ENCODE data around the gene ANKEF1. TPM values are rescaled to one million over a fixed set of nuclear protein-coding genes. Genes with fewer than 3 reads are reported as not detected.

Gene ANKEF1
- total and polyA plus RNA-seq, 10 of the 15 experiments (the other 5 are each of a cell fraction or from before 2014, with no cell fraction given), result 0.04 to 3.0 (median 0.89) TPM

DNA sequence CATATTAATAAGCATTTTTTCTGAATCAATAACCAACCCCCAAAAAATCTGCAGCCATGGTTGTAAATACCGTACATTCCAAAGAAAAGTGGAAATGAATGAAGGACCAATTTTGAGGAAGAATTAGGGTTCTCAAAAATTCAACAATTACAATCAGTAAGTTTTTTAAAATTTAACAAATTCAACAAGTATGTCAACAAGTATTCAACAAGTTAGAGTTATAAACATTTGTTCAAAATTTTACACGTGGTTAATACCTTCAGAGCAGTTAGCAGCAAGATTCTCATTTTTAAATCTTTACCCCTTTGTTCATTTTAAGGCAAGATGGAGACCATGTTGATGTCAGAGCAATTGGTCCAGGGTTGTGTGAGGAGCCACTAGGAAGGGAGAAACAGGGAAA, 27.6 kb upstream of the ANKEF1 start:
- ChIA-PET POLR2A (no interaction called here), CTCF (no interaction called here), RAD21 (ENCODE audit: unreplicated experiment) (no interaction called here), SMC1A (ENCODE audit: uncharacterized antibody, unreplicated experiment) (no interaction called here)
- no peak for ATAC-seq
- no peak overlapping the region for H2AFZ ChIP-seq (ENCODE audit: control insufficient read depth, low read depth, low read length)
- no peaks in the 10 kb centered on the region for H3K36me3 ChIP-seq (ENCODE audit: control insufficient read depth in 2 of 2, insufficient read depth in 2 of 2, low read length in 1 of 2)
- no peaks in the 10 kb centered on the region for H3K4me1 ChIP-seq (ENCODE audit: control insufficient read depth, insufficient read depth, low read length)
- FAIRE-seq, result no peak
- WGBS (ENCODE audit: insufficient coverage, insufficient replicate concordance, low lambda C conversion rate, missing lambda C conversion rate), result 0% methylated on average over 2 of the region's 2 CpGs
- no peaks in the 10 kb centered on the region for H3K79me2 ChIP-seq (ENCODE audit: control insufficient read depth, insufficient read depth, low read length)
- TF ChIP-seq TAF1 (IDR thresholded peaks at IDR 0.05; ENCODE audit: borderline replicate concordance, low read depth, low read length), result no peak
- no peak for TF ChIP-seq NFXL1 (IDR thresholded peaks at IDR 0.05; ENCODE audit: borderline replicate concordance)
- in situ Hi-C loops (cut with MboI), result no loop called here
- H3K9ac ChIP-seq (ENCODE audit: control insufficient read depth, insufficient read depth, low read length), result no peak overlapping the region
- DNase-seq (ENCODE audit: low read depth, low spot score), result no peak
- H3K9me3 ChIP-seq (replicated peaks; ENCODE audit: control insufficient read depth, insufficient read depth, low read length), result no peaks in the 10 kb centered on the region
- H3K27me3 ChIP-seq (replicated peaks in 1 of 2; ENCODE audit: control insufficient read depth in 2 of 2, insufficient read depth in 2 of 2, low read length in 1 of 2), result no peaks in the 10 kb centered on the region
- BruUV-seq (replicated peaks), result no TSS peak
- H4K20me1 ChIP-seq (ENCODE audit: control insufficient read depth, insufficient read depth), result no peaks in the 10 kb centered on the region
- H3K4me2 ChIP-seq (ENCODE audit: control insufficient read depth, insufficient read depth), result no peak overlapping the region
- no peak overlapping the region for H3K27ac ChIP-seq (ENCODE audit: control insufficient read depth, insufficient read depth)
- H3K4me3 ChIP-seq, result no peak overlapping the region
- intact Hi-C loops (cut with micrococcal nuclease; ENCODE audit: unreplicated experiment), result no loop called here

DNA sequence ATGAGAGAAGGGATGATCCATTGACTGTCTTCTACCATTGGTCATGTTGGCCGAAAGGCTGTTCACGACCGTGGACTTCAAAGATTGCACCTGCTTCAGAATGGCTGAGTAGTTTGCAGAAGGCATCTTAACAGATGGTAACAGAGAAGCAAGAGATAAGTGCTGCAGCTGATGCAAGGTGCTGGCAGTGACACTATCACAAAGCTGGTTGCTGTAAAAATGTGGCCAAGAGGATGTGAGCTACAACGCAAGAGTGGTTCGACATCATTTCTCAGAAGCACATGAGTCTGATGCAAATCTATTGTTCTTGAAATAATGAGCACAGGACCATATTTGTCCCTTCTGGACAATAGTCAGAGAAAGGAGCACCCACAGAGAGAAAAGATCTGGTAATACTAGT, 27.0 kb upstream of the ANKEF1 start:
- ChIA-PET RAD21 (ENCODE audit: unreplicated experiment) (no interaction called here), CTCF (no interaction called here), SMC1A (ENCODE audit: uncharacterized antibody, unreplicated experiment) (no interaction called here), POLR2A (no interaction called here)
- no peaks in the 10 kb centered on the region for H4K20me1 ChIP-seq (ENCODE audit: control insufficient read depth, insufficient read depth)
- FAIRE-seq (no peak), ATAC-seq (no peak), DNase-seq (ENCODE audit: low read depth, low spot score) (no peak)
- H2AFZ ChIP-seq (ENCODE audit: control insufficient read depth, low read depth, low read length), result no peak overlapping the region
- no peaks in the 10 kb centered on the region for H3K4me1 ChIP-seq (ENCODE audit: control insufficient read depth, insufficient read depth, low read length)
- H3K27ac ChIP-seq (ENCODE audit: control insufficient read depth, insufficient read depth), result no peak overlapping the region
- no peaks in the 10 kb centered on the region for H3K27me3 ChIP-seq (replicated peaks in 1 of 2; ENCODE audit: control insufficient read depth in 2 of 2, insufficient read depth in 2 of 2, low read length in 1 of 2)
- H3K4me2 ChIP-seq (ENCODE audit: control insufficient read depth, insufficient read depth), result no peak overlapping the region
- H3K79me2 ChIP-seq (ENCODE audit: control insufficient read depth, insufficient read depth, low read length), result no peaks in the 10 kb centered on the region
- no peaks in the 10 kb centered on the region for H3K36me3 ChIP-seq (ENCODE audit: control insufficient read depth in 2 of 2, insufficient read depth in 2 of 2, low read length in 1 of 2)
- H3K9me3 ChIP-seq (replicated peaks; ENCODE audit: control insufficient read depth, insufficient read depth, low read length), result no peaks in the 10 kb centered on the region
- no peak overlapping the region for H3K9ac ChIP-seq (ENCODE audit: control insufficient read depth, insufficient read depth, low read length)
- no peak overlapping the region for H3K4me3 ChIP-seq
- intact Hi-C loops (cut with micrococcal nuclease; ENCODE audit: unreplicated experiment), result no loop called here
- in situ Hi-C loops (cut with MboI), result no loop called here
- no TSS peak for BruUV-seq (replicated peaks)
- 27% methylated on average over 5 of the region's 5 CpGs for WGBS (ENCODE audit: insufficient coverage, insufficient replicate concordance, low lambda C conversion rate, missing lambda C conversion rate)
- TF ChIP-seq, protein P1, sequence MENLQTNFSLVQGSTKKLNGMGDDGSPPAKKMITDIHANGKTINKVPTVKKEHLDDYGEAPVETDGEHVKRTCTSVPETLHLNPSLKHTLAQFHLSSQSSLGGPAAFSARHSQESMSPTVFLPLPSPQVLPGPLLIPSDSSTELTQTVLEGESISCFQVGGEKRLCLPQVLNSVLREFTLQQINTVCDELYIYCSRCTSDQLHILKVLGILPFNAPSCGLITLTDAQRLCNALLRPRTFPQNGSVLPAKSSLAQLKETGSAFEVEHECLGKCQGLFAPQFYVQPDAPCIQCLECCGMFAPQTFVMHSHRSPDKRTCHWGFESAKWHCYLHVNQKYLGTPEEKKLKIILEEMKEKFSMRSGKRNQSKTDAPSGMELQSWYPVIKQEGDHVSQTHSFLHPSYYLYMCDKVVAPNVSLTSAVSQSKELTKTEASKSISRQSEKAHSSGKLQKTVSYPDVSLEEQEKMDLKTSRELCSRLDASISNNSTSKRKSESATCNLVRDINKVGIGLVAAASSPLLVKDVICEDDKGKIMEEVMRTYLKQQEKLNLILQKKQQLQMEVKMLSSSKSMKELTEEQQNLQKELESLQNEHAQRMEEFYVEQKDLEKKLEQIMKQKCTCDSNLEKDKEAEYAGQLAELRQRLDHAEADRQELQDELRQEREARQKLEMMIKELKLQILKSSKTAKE (IDR thresholded peaks at IDR 0.05; ENCODE audit: low read depth, poor library complexity, severe bottlenecking), result no peak
- TF ChIP-seq NFIC (IDR thresholded peaks at IDR 0.05; ENCODE audit: low read depth, low read length) (no peak), CHD1 (IDR thresholded peaks at IDR 0.05; ENCODE audit: low read depth, low read length) (no peak), RCOR1 (conservative IDR thresholded peaks at IDR 0.05; ENCODE audit: low read depth, low read length) (no peak), SIN3A (IDR thresholded peaks at IDR 0.05; ENCODE audit: low read depth, low read length) (no peak), MXI1 (IDR thresholded peaks at IDR 0.05; ENCODE audit: low read depth, low read length) (no peak), CBX3 (IDR thresholded peaks at IDR 0.05; ENCODE audit: borderline replicate concordance, low read depth) (no peak), STAT1 (conservative IDR thresholded peaks at IDR 0.05) (no peak), SP1 (IDR thresholded peaks at IDR 0.05; ENCODE audit: low read depth, low read length) (no peak), RFX5 (IDR thresholded peaks at IDR 0.05; ENCODE audit: low read depth, low read length) (no peak), FOS (IDR thresholded peaks at IDR 0.05; ENCODE audit: borderline replicate concordance, extremely low read depth, insufficient read length) (no peak), RB1 (IDR thresholded peaks at IDR 0.05; ENCODE audit: borderline replicate concordance) (no peak), BHLHE40 (IDR thresholded peaks at IDR 0.05; ENCODE audit: borderline replicate concordance in 1 of 2, low read depth in 2 of 2, low read length in 1 of 2) (no peak)
- TF ChIP-seq, protein P2, sequence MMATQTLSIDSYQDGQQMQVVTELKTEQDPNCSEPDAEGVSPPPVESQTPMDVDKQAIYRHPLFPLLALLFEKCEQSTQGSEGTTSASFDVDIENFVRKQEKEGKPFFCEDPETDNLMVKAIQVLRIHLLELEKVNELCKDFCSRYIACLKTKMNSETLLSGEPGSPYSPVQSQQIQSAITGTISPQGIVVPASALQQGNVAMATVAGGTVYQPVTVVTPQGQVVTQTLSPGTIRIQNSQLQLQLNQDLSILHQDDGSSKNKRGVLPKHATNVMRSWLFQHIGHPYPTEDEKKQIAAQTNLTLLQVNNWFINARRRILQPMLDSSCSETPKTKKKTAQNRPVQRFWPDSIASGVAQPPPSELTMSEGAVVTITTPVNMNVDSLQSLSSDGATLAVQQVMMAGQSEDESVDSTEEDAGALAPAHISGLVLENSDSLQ (IDR thresholded peaks at IDR 0.05), result no peak

All from GM12878 (cell line).